ENCODE measurements around the gene CBLC. TPM values are rescaled to one million over a fixed set of nuclear protein-coding genes. Genes with fewer than 3 reads are reported as not detected.

Gene CBLC
- total and polyA plus RNA-seq, 10 of the 15 experiments (the other 5 are each of a cell fraction or from before 2014, with no cell fraction given), result not detected

- Histone ChIP-seq H3K36me3 (ENCODE audit: control insufficient read depth in 2 of 2, insufficient read depth in 2 of 2, low read length in 1 of 2) (no peaks in the 10 kb centered on the region), H3K4me2 (ENCODE audit: control insufficient read depth, insufficient read depth) (peak overlapping the region; percentile 22; the same call in 1 of the 2 replicates), H3K9me3 (replicated peaks; ENCODE audit: control insufficient read depth, insufficient read depth, low read length) (peaks cover 5% of the 10 kb centered on the region; the same call in 2 of the 3 replicates), H3K9ac (ENCODE audit: control insufficient read depth, insufficient read depth, low read length) (no peak overlapping the region), H3K4me3 (no peak overlapping the region), H3K4me1 (ENCODE audit: control insufficient read depth, insufficient read depth, low read length) (peaks cover 22% of the 10 kb centered on the region), H3K79me2 (ENCODE audit: control insufficient read depth, insufficient read depth, low read length) (no peaks in the 10 kb centered on the region), H2AFZ (ENCODE audit: control insufficient read depth, low read depth, low read length) (peak overlapping the region; percentile 41), H3K27ac (ENCODE audit: control insufficient read depth, insufficient read depth) (no peak overlapping the region), H3K27me3 (replicated peaks in 1 of 2; ENCODE audit: control insufficient read depth in 2 of 2, insufficient read depth in 2 of 2, low read length in 1 of 2) (no peaks in the 10 kb centered on the region), H4K20me1 (ENCODE audit: control insufficient read depth, insufficient read depth) (no peaks in the 10 kb centered on the region)
- 43% methylated on average over 11 of the region's 11 CpGs for WGBS (ENCODE audit: insufficient coverage, insufficient replicate concordance, low lambda C conversion rate, missing lambda C conversion rate)
- in situ Hi-C loops (cut with MboI), result no loop called here
- FAIRE-seq, result peak; percentile 31
- RAD21 ChIA-PET (ENCODE audit: unreplicated experiment), result interaction anchor here (1.1 to 4.6 kb wide), 6 partner anchors 14 to 113 kb away, joined by 3 to 66 read pairs (median 10); no protein-coding TSS in a partner anchor
- ATAC-seq, result peak; percentile 8
- CTCF ChIA-PET, result interaction anchor here (0.6 to 15.6 kb wide), 6 partner anchors 14 to 76 kb away, joined by 3 to 513 read pairs (median 6); no protein-coding TSS in a partner anchor
- SMC1A ChIA-PET (ENCODE audit: uncharacterized antibody, unreplicated experiment), result interaction anchor here (0.7 to 12.0 kb wide), 10 partner anchors 10 to 113 kb away, joined by 3 to 328 read pairs (median 6); no protein-coding TSS in a partner anchor
- no TSS peak for BruUV-seq (replicated peaks)
- POLR2A ChIA-PET, result interaction anchor here (0.7 to 3.1 kb wide), 7 partner anchors 10 to 44 kb away, joined by 3 to 16 read pairs (median 3); no protein-coding TSS in a partner anchor
- intact Hi-C loops (cut with micrococcal nuclease; ENCODE audit: unreplicated experiment), result no loop called here
- no peak for DNase-seq (ENCODE audit: low read depth, low spot score)
- TF ChIP-seq ZNF622 (IDR thresholded peaks at IDR 0.05) (no peak), IRF3 (IDR thresholded peaks at IDR 0.05) (no peak), SMARCA5 (IDR thresholded peaks at IDR 0.05) (peak; percentile 68; the same call in 1 of the 2 replicates), DPF2 (IDR thresholded peaks at IDR 0.05) (0 out of 2 replicates have a peak, but pooled peaks have one; percentile 15), TCF7 (IDR thresholded peaks at IDR 0.05; ENCODE audit: borderline replicate concordance) (no peak), RFX5 (IDR thresholded peaks at IDR 0.05; ENCODE audit: low read depth, low read length) (no peak), SIN3A (IDR thresholded peaks at IDR 0.05; ENCODE audit: low read depth, low read length) (no peak), NFYB (IDR thresholded peaks at IDR 0.05; ENCODE audit: insufficient read depth, low read depth, low read length) (no peak), RAD51 (IDR thresholded peaks at IDR 0.05) (peak; percentile 27; the same call in 1 of the 2 replicates), ZBTB40 (IDR thresholded peaks at IDR 0.05; ENCODE audit: borderline replicate concordance) (peak; percentile 51; the same call in 1 of the 2 replicates)
- TF ChIP-seq, protein P1, sequence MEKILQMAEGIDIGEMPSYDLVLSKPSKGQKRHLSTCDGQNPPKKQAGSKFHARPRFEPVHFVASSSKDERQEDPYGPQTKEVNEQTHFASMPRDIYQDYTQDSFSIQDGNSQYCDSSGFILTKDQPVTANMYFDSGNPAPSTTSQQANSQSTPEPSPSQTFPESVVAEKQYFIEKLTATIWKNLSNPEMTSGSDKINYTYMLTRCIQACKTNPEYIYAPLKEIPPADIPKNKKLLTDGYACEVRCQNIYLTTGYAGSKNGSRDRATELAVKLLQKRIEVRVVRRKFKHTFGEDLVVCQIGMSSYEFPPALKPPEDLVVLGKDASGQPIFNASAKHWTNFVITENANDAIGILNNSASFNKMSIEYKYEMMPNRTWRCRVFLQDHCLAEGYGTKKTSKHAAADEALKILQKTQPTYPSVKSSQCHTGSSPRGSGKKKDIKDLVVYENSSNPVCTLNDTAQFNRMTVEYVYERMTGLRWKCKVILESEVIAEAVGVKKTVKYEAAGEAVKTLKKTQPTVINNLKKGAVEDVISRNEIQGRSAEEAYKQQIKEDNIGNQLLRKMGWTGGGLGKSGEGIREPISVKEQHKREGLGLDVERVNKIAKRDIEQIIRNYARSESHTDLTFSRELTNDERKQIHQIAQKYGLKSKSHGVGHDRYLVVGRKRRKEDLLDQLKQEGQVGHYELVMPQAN (conservative IDR thresholded peaks at IDR 0.05), result no peak
- TF ChIP-seq, protein P2, sequence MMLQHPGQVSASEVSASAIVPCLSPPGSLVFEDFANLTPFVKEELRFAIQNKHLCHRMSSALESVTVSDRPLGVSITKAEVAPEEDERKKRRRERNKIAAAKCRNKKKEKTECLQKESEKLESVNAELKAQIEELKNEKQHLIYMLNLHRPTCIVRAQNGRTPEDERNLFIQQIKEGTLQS (IDR thresholded peaks at IDR 0.05; ENCODE audit: borderline replicate concordance, extremely low read depth, low read depth, low read length), result no peak
Measured at GRCh38 chr19:44767295-44768180, 10.2 kb upstream of the CBLC start.

All from GM12878 (cell line).